Measurements from ENCODE around the gene SYNC. TPM values are rescaled to one million over a fixed set of nuclear protein-coding genes. Genes with fewer than 3 reads are reported as not detected.
A peak's percentile ranks its signal among the peaks of the same experiment; 100 is the strongest.

SYNC gene
- total RNA-seq, 1 experiment from 2014 or later: 6.6 TPM

- BruUV-seq (replicated peaks): no TSS peak
- POLR2A ChIA-PET (ENCODE audit: unreplicated experiment): interaction anchor here (0.9 kb wide), 1 partner anchor 123 kb away, joined by 3 read pairs; no protein-coding TSS in a partner anchor
- peak; percentile 9 for ATAC-seq
- Histone ChIP-seq H3K9me3 (ENCODE audit: low read length) (no peaks in the 10 kb centered on the region), H3K9ac (ENCODE audit: low read length) (peak overlapping the region; percentile 97), H2AFZ (ENCODE audit: low read length) (peak overlapping the region; percentile 35), H3K36me3 (ENCODE audit: low read depth, low read length) (peaks cover 35% of the 10 kb centered on the region), H3K4me3 (ENCODE audit: low read length) (peak overlapping the region; percentile 83), H4K20me1 (ENCODE audit: low read length) (peaks cover 6% of the 10 kb centered on the region; the same call in 1 of the 2 replicates), H3K27me3 (ENCODE audit: low read length) (no peaks in the 10 kb centered on the region), H3K9me2 (replicated peaks; ENCODE audit: low read length) (no peaks in the 10 kb centered on the region), H3K79me2 (ENCODE audit: low read length) (peaks cover 91% of the 10 kb centered on the region), H3F3A (ENCODE audit: low read length, unreplicated experiment) (no peaks in the 10 kb centered on the region), H3K4me1 (ENCODE audit: insufficient read depth, low read length) (peaks cover 34% of the 10 kb centered on the region), H3K27ac (ENCODE audit: low read length) (peak overlapping the region; percentile 61), H3K4me2 (ENCODE audit: low read length) (peak overlapping the region; percentile 99)
- TF ChIP-seq EZH2phosphoT487 (IDR thresholded peaks at IDR 0.05; ENCODE audit: borderline replicate concordance, low read length) (no peak), CTCF (conservative IDR thresholded peaks at IDR 0.05; ENCODE audit: low read depth, low read length) (no peak), EZH2 (IDR thresholded peaks at IDR 0.05; ENCODE audit: low read length, unreplicated experiment) (no peak)
- CTCF ChIA-PET: no interaction called here
- DNase-seq: peak; percentile 33
- intact Hi-C loops (cut with micrococcal nuclease): loop anchor here (10.0 kb wide), 1 partner anchor 127 kb away; no protein-coding TSS in a partner anchor
These were observed 51.0 kb downstream of the SYNC start for GRCh38 chr1:32651461-32652073.

- ATAC-seq (peak; percentile 89), DNase-seq (peak; percentile 97)
- intact Hi-C loops (cut with micrococcal nuclease): loop anchor here (10.0 kb wide), 1 partner anchor 126 kb away; no protein-coding TSS in a partner anchor
- BruUV-seq (replicated peaks): no TSS peak
- Histone ChIP-seq H3K4me1 (ENCODE audit: insufficient read depth, low read length) (peaks cover 34% of the 10 kb centered on the region), H3F3A (ENCODE audit: low read length, unreplicated experiment) (no peaks in the 10 kb centered on the region), H3K4me3 (ENCODE audit: low read length) (peak within 1 kb of the TSS; percentile 83), H3K9ac (ENCODE audit: low read length) (peak within 1 kb of the TSS; percentile 97), H3K9me3 (ENCODE audit: low read length) (no peaks in the 10 kb centered on the region), H4K20me1 (ENCODE audit: low read length) (peaks cover 4% of the 10 kb centered on the region; the same call in 1 of the 2 replicates), H3K4me2 (ENCODE audit: low read length) (peak within 1 kb of the TSS; percentile 99), H3K27me3 (ENCODE audit: low read length) (no peaks in the 10 kb centered on the region), H3K79me2 (ENCODE audit: low read length) (peaks cover 90% of the 10 kb centered on the region), H3K9me2 (replicated peaks; ENCODE audit: low read length) (no peaks in the 10 kb centered on the region), H3K27ac (ENCODE audit: low read length) (peak within 1 kb of the TSS; percentile 97), H2AFZ (ENCODE audit: low read length) (peak within 1 kb of the TSS; percentile 96), H3K36me3 (ENCODE audit: low read depth, low read length) (peaks cover 31% of the 10 kb centered on the region)
- no peak for TF ChIP-seq EZH2 (IDR thresholded peaks at IDR 0.05; ENCODE audit: low read length, unreplicated experiment)
- no peak for TF ChIP-seq EZH2phosphoT487 (IDR thresholded peaks at IDR 0.05; ENCODE audit: borderline replicate concordance, low read length)
- TF ChIP-seq CTCF (conservative IDR thresholded peaks at IDR 0.05; ENCODE audit: low read depth, low read length): no peak
- ChIA-PET POLR2A (ENCODE audit: unreplicated experiment) (interaction anchor here (0.9 kb wide), 1 partner anchor 124 kb away, joined by 3 read pairs; no protein-coding TSS in a partner anchor), CTCF (interaction anchor here (0.5 to 0.6 kb wide), 2 partner anchors 10 to 103 kb away, joined by 3 read pairs; no protein-coding TSS in a partner anchor)
These were observed 51.7 kb downstream of the SYNC start, which contains the start of gene RBBP4 for GRCh38 chr1:32650752-32651460. Gene RBBP4 (plus strand): TSS chr1:32651208. CDS start chr1:32651307, 99 bp downstream.

Measured in PC-3 (cell line).